SK-N-SH treated with all-trans-retinoic acid at 6 μM for 48 hours (cell line): ENCODE data around the gene DDX31.

ENCODE experiments used
- ARNTL ChIP-seq: fragments of 450-650 bp; formaldehyde crosslinking; IDR thresholded peaks from 2 replicates; pipeline ENCODE4 v1.5.0; 2020; ENCODE audit warnings: low read depth, mild to moderate bottlenecking, moderate library complexity, borderline replicate concordance
- BACH2 ChIP-seq: fragments of 250-450 bp; sonication (Bioruptor Pico); IDR thresholded peaks from 2 replicates; pipeline ENCODE4 v1.9.0; 2021; ENCODE audit warnings: mild to moderate bottlenecking, borderline replicate concordance
- CSDC2 ChIP-seq: fragments of 250-450 bp; sonication (Bioruptor Pico); IDR thresholded peaks from 2 replicates; pipeline ENCODE4 v1.5.0; 2020; ENCODE audit warnings: mild to moderate bottlenecking, moderate library complexity
- CSRNP3 ChIP-seq: fragments of 250-450 bp; sonication (Bioruptor Pico); IDR thresholded peaks from 2 replicates; pipeline ENCODE4 v1.5.1; 2021; ENCODE audit warnings: mild to moderate bottlenecking, moderate library complexity
- ESRRG ChIP-seq: fragments of 250-450 bp; sonication (Bioruptor Pico); IDR thresholded peaks from 2 replicates; pipeline ENCODE4 v1.6.1; 2021; ENCODE audit warnings: mild to moderate bottlenecking
- PATZ1 ChIP-seq: fragments of 250-450 bp; sonication (Bioruptor Pico); IDR thresholded peaks from 2 replicates; pipeline ENCODE4 v1.8.0; 2020; ENCODE audit warnings: mild to moderate bottlenecking, moderate library complexity, borderline replicate concordance
- POU6F1 ChIP-seq: fragments of 250-450 bp; sonication (Bioruptor Pico); IDR thresholded peaks from 2 replicates; pipeline ENCODE4 v1.8.0; 2021; ENCODE audit warnings: low read depth, mild to moderate bottlenecking, moderate library complexity, borderline replicate concordance
- RARB ChIP-seq: fragments of 250-450 bp; sonication (Bioruptor Pico); IDR thresholded peaks from 2 replicates; pipeline ENCODE4 v1.8.0; 2021; ENCODE audit warnings: mild to moderate bottlenecking, moderate library complexity
- SNAI2 ChIP-seq: fragments of 250-450 bp; sonication (Bioruptor Pico); IDR thresholded peaks from 2 replicates; pipeline ENCODE4 v1.5.0; 2020; ENCODE audit warnings: mild to moderate bottlenecking, moderate library complexity
- TOX ChIP-seq: fragments of 250-450 bp; sonication (Bioruptor Pico); IDR thresholded peaks from 2 replicates; pipeline ENCODE4 v1.8.0; 2021; ENCODE audit warnings: mild to moderate bottlenecking, moderate library complexity, borderline replicate concordance
- TSHZ2 ChIP-seq: fragments of 250-450 bp; sonication (Bioruptor Pico); IDR thresholded peaks from 2 replicates; pipeline ENCODE4 v1.5.0; 2020; ENCODE audit warnings: mild to moderate bottlenecking, moderate library complexity
- ZFP3 ChIP-seq: fragments of 250-450 bp; sonication (Bioruptor Pico); IDR thresholded peaks from 2 replicates; pipeline ENCODE4 v1.5.0; 2020; ENCODE audit warnings: mild to moderate bottlenecking, moderate library complexity
- ZNF70 ChIP-seq: fragments of 450-650 bp; formaldehyde crosslinking; IDR thresholded peaks from 2 replicates; pipeline ENCODE4 v1.5.0; 2020; ENCODE audit warnings: mild to moderate bottlenecking, moderate library complexity

GRCh38 chr9:132632413-132633129, 37.2 kb downstream of the DDX31 start:
- TF ChIP-seq RARB (CRISPR knock-in tag), result no peak
- no peak for TF ChIP-seq POU6F1
- TF ChIP-seq ZNF70 (CRISPR knock-in tag), result no peak
- TF ChIP-seq TSHZ2 (CRISPR knock-in tag), result no peak
- TF ChIP-seq CSRNP3 (CRISPR knock-in tag), result no peak
- TF ChIP-seq SNAI2 (CRISPR knock-in tag), result no peak
- TF ChIP-seq PATZ1, result no peak
- no peak for TF ChIP-seq ZFP3 (CRISPR knock-in tag)
- no peak for TF ChIP-seq ARNTL (CRISPR knock-in tag)
- no peak for TF ChIP-seq BACH2 (CRISPR knock-in tag)
- TF ChIP-seq CSDC2 (CRISPR knock-in tag), result no peak
- no peak for TF ChIP-seq ESRRG (CRISPR knock-in tag)
- TF ChIP-seq TOX (CRISPR knock-in tag), result no peak
